Middle frontal gyrus (tissue), 1 donor: Measurements from ENCODE around the gene CRAMP1.

ENCODE experiments used
- DNase-seq: peaks from one replicate; pipeline ENCODE4 v3.0.0-alpha.2; 2015; ENCODE audit warnings: low spot score; ENCODE audit errors: extremely low spot score

CRAMP1 gene

DNA sequence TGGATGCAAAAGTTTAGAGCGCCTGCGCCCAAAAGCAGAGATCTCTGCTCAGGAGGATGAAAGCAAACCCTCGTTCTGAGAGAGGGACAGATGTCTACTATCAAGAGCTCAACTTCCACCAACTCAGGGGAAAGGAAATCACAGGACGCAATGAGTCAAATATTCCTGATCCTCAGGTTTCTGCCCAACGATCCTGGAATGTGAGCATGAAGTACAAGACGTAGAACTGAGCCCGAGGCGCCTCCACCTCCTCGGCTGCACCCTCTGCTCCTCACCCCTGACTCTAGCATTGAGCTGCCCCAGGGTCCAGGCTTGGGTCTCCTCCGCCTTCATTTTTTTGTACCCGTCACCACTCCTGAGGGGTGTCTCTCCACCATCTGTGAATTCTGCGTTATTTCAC, 15.6 kb upstream of the CRAMP1 start:
- no peak for DNase-seq

DNA sequence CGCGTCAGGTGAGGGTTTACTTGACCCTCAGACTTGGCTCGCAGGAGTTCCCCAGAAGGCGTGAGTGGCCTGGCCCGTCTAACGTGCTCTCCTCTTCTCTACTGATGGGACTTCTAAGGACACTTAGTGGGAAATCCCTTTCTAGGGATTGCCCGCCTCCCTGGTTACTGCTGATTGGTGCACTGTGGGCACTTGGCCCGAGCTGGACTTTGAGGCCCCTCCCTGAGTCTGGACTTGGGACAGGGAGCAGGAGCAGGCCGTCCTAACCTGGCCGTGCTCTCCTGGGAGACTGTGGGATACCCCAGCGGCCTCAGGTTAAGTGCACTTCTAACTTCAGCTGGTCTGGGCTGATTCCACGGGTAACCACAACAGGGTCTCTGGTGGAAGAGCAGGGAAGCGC, 15.0 kb upstream of the CRAMP1 start:
- DNase-seq: no peak

DNA sequence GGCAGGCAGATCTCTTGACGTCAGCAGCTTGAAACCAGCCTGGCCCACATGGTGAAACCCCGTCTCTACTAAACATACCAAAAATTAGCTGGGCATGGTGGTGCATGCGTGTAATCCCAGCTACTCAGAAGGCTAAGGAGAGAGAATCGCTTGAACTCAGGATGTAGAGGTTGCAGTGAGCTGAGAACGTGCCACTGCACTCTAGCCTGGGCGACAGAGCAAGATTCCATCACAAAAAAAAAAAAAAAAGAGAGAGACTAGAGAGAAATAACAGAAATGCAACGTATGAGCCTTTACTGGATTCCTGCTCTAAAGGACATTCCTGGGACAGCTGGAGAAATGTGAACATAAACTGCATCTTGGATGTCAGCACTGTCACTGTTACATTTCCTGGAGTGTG, 11.1 kb upstream of the CRAMP1 start:
- no peak for DNase-seq

GRCh38 chr16:1601489-1601888, 10.7 kb upstream of the CRAMP1 start:
- no peak for DNase-seq

GRCh38 chr16:1602285-1602684, 9.9 kb upstream of the CRAMP1 start:
- DNase-seq: no peak

GRCh38 chr16:1606774-1607173, 5.4 kb upstream of the CRAMP1 start:
- DNase-seq: no peak

GRCh38 chr16:1607971-1608370, 4.2 kb upstream of the CRAMP1 start:
- DNase-seq: no peak

- peak; percentile 69 for DNase-seq
These were observed 1.9 kb upstream of the CRAMP1 start for GRCh38 chr16:1610071-1610898.

GRCh38 chr16:1610899-1611632, 1.1 kb upstream of the CRAMP1 start:
- DNase-seq: no peak

DNA sequence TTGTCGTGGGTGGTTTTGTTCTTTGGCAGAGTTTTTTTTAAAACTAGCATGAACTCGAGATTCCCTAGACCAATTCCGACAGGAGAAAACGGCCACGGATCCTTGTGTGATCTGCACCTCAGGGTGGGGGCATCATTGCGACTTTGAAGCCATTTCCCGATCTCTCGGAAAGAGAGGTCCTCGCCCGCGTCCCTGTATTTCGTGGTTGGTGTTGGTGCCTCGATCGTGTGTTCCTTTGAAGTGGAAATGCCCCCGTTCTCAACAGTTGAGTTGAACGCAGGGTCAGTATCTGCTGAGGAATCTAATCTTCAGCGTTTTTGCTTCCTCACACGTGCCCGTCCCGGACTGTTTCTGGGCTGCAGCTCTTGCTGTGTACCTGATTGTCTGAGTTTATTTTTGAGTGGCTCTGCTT, 1.1 kb downstream of the CRAMP1 start:
- no peak for DNase-seq

- DNase-seq: no peak
These were observed 1.7 kb downstream of the CRAMP1 start for GRCh38 chr16:1613728-1614455.

DNA sequence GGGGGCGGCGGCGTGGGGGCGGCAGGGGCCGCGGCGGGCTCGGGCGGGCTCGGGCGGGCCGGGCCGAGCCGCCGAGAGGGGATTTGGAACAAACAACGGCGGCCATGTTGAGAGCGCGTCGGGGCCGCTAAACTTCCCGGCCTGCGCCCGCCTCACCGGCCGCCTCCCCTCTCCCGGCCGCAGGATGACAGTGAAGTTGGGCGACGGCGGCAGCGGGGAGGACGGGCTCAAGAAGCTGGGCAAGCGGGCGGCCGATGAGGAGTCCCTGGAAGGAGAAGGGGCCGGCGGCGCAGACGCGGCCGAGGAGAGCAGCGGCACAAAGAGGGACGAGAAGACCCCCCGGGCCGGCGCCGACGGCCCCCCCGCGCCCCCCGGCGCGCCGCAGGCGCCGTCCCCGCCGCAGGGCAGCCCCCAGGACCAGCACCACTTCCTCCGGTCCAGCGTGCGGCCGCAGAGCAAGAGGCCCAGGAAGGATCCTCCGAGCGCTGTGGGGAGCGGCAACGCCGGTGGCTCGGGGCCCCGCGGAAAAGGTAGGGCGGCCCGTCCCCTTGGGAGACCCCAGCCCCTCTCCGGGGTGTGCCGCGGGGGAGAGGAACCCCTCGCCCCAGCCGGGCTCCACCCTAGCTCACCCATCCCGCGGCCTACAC, 2.4 kb downstream of the CRAMP1 start:
- no peak for DNase-seq

DNA sequence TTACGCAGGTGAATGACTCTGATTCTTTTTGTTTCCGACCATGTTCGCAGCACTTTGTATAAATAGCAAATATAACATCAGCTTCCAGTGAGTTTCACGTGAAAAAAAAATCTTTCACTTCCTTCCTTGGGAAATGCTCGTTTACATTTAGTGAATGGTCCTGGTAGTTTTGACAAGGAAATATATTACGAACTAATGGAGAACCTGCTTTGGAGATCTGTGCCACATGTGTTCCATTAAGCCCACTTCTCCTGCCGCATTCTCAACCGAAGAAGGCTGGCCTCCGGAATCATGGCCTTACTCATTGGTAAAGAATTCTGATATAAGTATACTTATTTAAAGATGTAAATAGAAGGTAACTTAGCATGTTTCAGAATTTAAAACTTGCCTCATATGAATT, 3.6 kb downstream of the CRAMP1 start:
- DNase-seq: no peak

- DNase-seq: no peak
These were observed 7.8 kb downstream of the CRAMP1 start for GRCh38 chr16:1619976-1620375.

- no peak for DNase-seq
These were observed 8.2 kb downstream of the CRAMP1 start for GRCh38 chr16:1620391-1620790.

GRCh38 chr16:1621851-1622250, 9.7 kb downstream of the CRAMP1 start:
- DNase-seq: no peak

- DNase-seq: no peak
These were observed 14.2 kb downstream of the CRAMP1 start for GRCh38 chr16:1626327-1626726.

DNA sequence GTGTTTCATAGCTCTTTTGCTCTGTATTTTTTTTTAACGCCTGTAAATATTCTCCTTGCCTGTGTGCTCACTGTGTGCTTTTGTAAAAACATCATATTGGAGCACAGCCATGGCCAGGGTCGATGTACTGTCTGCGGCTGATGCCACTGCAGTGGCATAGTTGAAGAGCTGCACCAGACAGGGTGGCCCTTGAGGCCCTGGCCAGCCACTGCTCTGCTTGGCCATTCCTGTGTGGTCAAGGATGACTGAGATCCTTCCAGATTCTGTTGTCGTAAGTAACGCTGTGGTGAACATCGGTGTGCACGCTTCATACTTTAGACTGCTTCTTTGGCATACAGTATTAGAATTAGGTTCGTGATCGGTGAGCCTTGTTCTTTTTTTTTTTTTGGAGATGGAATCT, 14.6 kb downstream of the CRAMP1 start:
- DNase-seq: no peak

DNA sequence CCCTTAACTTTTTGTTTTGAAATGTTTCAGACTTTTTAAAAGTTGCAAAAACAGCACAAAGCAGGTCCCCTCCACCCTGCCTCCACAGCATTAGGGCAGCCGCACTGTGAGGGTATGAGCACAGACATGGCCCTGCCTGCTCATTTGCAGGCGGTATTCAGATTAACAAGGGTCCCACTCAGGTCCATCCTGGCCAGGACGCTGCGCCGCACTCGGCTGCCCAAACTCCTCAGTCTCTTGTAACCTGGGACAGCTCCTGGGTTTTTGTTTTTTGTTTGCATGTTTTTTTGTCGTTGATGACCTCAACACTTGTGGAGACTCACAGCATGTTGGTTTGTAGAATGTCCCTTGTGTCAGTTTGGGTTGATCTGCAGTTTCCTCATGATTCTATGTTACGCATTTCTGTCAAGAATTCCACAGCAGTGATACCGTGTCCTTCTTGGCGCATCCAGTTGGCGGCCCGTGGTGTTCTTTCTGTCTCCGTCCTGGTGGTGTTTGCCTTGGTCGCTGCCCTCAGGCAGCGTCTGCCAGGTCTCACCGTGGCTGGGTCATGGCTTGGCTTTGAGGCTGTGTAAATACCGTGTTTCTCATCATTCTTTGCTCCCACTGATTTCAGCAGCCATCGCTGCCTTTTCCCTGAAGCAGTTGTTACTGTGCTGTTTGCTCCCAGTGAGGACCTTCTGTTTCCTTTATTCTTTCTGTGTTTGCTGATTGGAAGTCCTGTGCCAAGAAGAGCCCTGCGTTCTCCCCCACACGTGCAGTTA, 18.5 kb downstream of the CRAMP1 start:
- DNase-seq: no peak

DNA sequence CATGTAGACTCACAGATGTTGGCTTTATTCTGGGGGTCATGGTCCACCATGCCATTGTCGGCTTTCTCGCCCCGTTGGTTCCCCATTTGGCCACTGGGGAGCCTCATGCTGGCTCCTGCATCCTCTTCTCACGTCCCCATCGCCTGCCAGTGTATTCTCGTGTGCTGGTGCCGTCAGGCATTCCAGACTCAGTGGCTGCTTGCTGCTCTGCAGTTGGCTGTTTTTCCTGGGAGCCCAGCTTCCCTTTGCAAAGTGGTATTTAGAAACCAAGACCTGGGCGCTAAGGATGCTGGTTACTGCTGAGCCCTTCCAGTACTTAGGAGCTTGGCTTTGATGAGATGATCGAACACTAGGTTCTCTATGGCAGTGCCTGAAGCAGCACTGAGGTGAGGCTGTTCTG, 19.1 kb downstream of the CRAMP1 start:
- no peak for DNase-seq
